NAMALWA (cell line): ENCODE data around the gene STK4.

Source experiments
- DNase-seq: peaks from one replicate; pipeline ENCODE4 v3.0.0-alpha.2; 2015; ENCODE audit warnings: low spot score

STK4 gene

DNA sequence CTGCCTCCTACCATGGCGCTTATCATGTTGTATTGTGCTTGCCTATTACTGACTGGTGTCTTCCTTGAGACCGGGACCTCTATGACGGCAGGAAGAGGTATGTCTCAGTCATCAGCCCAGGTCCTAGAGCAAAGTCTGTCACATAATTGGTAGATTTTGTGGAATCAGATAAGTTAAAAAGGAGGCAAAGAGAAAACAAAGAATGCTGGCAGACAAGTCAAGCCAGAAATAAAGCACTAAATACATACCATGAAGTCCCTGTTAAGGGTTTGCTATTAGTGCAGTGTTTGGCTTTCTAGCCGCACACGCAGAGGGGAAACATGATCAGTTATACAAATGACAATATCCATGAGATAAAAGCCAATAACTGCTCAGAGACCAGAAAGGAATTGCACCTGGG is 12.1 kb upstream of the STK4 start:
- no peak for DNase-seq

DNA sequence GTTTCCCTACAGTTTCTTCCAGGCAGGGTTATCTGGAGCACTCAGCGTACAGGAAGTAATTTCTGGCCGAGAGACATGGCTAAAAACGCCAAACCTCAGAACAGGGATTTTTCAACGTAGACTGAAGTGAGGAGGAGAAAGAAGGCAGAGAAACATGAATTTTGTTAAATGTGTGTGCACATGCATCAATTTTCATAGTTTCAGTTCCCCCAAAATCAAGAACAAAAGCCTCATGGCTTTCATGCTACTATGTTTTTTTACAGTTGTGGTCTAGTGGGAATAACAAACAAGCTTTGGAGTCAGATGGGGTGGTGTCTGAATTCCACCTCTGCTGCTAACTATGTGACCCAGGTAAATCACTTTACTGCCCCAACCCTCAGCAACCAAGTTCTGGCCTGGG is 11.0 kb upstream of the STK4 start:
- DNase-seq = no peak

DNA sequence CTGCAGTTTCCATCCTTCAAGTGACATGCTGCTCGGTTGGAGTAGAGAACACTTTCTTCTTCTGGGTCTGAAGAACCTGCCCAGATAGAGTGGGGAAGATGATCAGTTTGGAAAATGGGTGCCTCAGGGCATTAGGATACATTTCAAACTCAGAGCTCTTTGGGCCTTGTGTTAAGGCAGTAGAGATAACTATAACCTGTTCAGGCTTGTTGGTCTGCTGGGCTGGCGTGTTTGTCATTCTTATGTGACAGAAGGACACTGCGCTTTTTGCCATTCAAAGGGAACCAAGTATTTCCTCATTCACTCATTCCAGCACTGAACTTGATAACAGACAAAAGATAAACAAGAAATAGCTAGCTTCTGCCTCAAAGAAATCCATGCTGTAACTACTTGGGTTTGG is 9.9 kb upstream of the STK4 start:
- DNase-seq = no peak

DNA sequence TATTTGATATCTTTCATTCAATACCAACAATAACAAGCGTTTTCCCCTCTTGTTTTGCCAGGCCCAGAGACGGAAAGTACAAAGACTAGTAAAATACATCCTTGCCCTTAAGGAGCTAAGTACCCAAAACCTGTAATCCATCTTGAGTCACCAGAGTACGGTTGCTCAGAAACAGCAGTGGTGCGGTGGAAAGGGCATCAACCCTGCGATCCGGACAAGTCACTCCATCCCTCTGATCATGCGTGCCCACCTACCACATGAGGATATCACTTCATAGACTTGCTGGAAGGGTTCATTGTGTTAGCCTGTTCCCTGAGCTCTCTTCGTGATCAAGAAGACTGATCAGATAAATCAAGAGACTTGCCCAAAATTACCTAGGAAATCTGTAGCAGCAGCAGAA is 8.0 kb upstream of the STK4 start:
- no peak for DNase-seq

DNA sequence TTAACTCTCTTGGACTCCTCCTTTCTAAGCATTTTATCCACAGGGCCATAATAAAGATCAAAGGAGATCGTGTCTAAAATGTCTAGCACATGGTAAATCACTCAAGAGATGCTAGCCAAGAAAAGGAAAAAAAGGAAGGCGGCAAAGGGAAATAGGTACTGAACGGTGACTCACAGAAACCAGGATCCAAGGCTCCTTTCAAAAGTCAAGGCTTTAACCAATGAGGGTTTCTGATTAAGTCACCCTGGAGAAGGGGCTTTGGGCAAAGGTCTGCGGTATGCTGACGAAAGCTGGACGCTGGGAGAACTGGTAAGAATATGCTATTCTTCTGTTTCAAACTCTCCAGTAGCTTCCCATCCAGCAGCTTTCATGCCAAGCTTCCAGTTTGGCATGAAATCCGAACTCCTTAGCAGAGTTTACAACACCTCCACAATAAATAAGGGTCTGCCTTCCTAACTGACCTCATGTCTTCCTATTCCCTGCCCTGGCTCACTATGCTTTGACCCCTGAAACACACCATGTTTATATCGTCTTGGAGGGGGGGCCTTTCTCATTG is 7.2 kb upstream of the STK4 start:
- DNase-seq = no peak

GRCh38 chr20:44959638-44960102 is 6.6 kb upstream of the STK4 start:
- DNase-seq = peak; percentile 68

DNA sequence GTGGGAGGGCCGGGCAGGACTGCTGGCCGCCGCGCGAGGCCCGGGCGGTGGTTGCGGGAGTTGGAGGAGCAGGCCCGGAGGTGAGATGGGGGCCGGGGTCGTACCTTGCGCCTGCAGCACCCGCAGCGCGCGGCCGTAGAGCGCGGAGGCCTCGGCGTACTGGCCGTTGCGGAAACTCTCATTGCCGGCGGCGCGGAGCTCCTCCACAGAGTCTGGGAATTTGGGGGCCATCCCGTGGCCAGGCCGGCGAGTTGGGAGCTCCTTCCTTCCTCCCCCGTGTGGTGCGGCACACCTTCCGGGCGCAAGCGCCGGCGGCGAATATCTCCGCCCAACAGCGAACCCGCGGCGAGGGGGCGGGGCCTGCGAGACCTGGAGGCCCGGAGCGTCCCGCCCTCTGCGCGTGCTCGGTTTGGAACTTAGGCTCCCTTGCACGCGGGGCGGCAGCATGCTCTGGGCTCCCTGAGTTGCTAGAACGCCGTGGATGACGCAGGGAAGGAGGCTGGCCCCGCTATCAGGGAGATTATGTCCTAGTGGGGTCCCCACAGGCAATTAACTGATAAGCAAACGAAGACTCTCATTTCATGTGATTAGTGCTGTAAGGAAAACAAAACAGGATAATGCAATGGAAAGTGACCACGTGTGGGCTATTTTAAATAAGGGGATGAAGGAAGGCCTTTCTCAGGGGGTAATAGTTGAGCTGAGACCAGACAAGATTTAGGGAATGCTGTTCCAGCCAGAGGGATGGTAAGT is 6.0 kb upstream of the STK4 start, which contains the start of gene TOMM34:
Gene TOMM34 (minus strand): TSS at position 295 of the 750 bp plus-strand sequence. CDS start 64 bp downstream, at position 231.
- DNase-seq = peak; percentile 95

DNA sequence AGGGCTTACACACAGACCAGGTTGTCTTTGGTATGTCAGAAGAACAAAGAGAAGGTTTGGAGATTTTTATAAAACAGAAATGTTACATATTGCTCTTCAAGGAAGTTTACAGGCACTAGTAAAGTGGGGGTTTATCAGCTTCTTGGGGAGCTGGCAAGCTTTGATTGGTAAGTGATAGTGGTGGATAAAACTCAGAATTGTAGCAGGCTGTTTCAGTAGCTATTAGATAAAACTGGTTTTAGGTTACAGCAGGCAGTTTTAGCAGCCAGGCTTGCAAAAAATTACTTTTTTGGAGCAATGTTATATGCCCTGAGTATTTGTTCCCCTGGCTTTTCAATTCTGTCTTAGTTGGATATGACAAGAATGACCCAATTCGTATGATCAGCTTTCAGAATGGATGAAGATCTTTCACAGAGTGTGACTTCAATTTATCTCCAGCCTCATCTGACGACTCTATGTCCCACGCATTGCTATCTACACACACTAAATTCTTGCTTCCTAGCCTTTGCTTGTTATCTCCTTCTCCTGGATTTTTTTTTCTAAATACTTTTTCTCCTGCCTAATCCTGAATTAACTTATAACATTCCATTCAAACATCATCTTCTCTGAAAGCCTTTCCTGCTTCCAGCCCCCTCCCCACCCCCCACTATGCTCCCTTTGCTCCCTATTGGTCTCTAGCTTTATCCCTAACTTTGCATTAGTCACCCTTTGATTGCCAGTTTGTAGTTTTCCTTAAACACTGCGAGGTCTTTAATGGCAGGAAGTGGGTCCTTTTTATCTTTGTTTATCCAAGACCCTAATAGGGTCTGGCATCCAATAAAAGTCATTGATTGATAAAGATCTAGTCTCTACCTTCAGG is 5.1 kb upstream of the STK4 start:
- DNase-seq = no peak

DNA sequence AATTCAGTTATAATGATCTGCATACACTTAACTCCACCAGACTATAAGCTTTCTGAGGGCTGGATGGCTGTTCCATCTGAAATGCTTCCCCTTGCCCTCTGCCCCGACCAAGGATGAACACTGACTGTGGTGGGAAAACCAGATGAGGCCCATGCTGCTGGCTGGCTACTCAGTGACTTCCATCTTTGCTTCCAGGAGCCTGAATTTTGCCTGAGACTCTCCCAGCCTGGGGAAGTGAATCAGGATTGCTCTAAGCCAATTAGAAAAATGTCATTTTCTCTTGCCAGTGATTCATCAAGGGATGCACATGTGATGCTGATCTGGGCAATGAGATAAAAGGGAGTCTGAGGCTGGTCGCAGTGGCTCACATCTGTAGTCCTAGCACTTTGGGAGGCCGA is 4.4 kb upstream of the STK4 start:
- DNase-seq = no peak

DNA sequence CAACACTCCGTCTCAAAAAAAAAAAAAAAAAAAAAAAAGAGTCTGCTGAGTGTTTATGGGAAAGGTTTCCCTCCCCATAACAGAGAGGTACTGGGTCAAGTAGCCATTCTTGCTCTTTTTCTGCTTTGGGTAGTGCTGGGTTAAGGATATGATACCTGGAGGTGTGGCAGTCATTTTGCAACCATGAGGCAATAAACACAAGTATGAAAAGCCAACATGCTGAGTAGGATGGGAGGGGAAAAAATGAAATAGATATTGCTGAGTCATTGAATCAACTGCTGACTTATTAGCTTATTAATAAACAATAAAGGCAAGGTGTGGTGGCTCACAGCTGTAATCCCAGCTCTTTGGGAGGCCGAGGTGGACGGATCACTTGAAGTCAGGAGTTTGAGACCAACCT is 3.8 kb upstream of the STK4 start:
- DNase-seq = no peak

DNA sequence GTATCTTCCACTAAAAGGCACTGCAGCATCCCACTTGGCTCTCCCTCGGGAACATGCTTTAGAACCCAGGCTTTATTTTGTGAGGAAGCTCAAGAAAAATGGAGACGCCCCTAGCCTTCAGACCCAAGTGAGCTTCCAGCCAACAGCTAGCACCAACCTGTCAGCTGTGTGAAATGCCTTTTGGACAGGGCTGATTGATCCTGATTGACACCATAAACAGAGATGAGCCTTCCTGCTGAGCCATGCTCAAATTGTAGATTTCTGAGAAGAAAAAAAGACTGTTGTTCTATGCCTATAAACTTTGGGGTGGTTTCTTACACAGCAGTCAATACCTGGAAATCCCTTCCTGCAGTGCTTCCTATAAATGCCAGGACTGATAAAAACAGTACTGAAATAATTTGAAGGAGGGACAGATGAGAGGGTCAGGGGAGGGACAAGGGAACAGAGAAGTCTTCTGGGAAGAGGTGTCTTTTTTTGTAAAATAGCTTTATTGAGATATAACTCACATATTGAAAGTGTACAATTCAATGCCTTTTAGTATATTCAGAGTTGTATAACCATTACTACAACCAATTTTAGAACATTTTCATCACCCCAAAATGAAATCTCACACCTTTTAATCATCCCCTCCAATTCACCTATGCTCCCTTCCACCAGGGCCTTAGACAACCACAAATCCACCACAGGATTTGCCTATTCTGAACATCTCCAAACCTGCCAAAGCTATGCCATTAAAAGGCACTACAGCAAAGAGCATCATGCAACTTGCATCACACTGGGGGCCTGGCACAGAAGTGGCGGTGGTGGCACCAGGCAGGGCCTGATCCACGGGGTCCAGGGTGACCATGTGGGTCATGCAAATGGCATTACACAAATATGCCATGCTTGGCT is 2.7 kb upstream of the STK4 start:
- DNase-seq = peak; percentile 43

GRCh38 chr20:44965651-44966029 is 672 bp upstream of the STK4 start:
- DNase-seq = no peak

GRCh38 chr20:44967207-44967807 is 995 bp downstream of the STK4 start:
- DNase-seq = peak; percentile 80

GRCh38 chr20:44969300-44969894 is 3.1 kb downstream of the STK4 start:
- peak; percentile 26 for DNase-seq

- DNase-seq = peak; percentile 51
Measured at GRCh38 chr20:44970243-44970757, 4.0 kb downstream of the STK4 start.

GRCh38 chr20:44973053-44973452 is 6.7 kb downstream of the STK4 start:
- no peak for DNase-seq

DNA sequence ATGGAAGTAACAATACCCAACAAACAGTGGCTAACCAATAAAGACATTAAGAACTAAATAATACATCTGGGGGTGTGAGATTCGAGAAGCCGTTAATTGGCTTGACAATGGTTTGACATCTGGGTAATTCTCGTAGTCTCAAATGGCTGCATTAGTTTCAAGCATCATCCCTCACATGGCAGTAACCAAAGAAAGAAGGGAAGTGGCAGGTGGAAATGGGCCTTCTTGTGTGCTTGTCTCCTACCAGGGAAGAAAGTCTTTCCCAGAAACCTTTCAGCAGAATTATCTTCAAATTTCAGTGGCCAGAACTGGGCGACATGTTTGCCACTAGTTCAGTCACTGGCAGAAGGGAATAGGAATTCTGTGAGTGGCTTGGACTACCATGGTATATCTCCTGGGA is 10.4 kb downstream of the STK4 start:
- no peak for DNase-seq

GRCh38 chr20:44979090-44979621 is 12.8 kb downstream of the STK4 start:
- DNase-seq = peak; percentile 94

- no peak for DNase-seq
Measured at GRCh38 chr20:44981736-44982406, 15.6 kb downstream of the STK4 start.

DNA sequence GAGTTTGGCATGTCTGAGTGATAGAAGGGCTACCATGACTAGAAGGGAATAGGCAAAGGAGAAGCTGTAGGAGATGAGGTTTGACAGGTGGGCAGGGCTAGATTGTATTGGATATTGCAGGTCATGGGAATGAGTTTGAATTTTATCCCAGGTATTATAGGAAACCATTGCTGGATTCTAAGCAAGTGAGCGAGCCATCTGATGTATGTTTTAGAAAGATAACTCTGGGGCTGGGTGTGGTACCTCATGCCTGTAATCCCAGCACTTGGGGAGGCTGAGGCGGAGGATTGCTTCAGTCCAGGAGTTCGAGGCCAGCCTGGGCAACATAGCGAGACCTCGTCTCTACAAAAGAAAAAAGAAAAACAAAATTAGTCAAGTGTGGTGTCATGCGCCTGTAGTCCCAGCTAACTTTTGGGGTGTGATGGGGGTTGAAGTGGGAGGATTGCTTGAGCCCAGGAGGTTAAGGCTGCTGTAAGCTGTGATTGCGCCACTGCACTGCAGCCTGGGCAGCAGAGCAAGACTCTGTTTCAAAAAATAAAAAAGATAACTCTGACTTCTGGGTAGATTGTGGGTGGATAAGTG is 16.9 kb downstream of the STK4 start:
- DNase-seq = no peak
